Mammary epithelial cell (primary cell): Measurements from ENCODE around the gene C12orf60.

ENCODE experiments used
- EZH2 ChIP-seq: IDR thresholded peaks from 2 replicates; pipeline ENCODE4 v1.6.1; 2012; ENCODE audit warnings: low read length, inconsistent platforms, borderline replicate concordance
- TF ChIP-seq, protein P1 (sequence below), 2 donors: IDR thresholded peaks in 1 of 2; conservative IDR thresholded peaks in 1 of 2; 2 replicates each; pipeline ENCODE4 v1.5.1; 2011 to 2012; ENCODE audit warnings: inconsistent platforms in 2 of 2, low read length in 2 of 2, mild to moderate bottlenecking in 2 of 2, control low read depth in 1 of 2, low read depth in 1 of 2; ENCODE audit not compliant: insufficient read depth in 1 of 2; ENCODE audit errors: extremely low read depth in 1 of 2

- TF ChIP-seq EZH2: no peak
- TF ChIP-seq, protein P1, sequence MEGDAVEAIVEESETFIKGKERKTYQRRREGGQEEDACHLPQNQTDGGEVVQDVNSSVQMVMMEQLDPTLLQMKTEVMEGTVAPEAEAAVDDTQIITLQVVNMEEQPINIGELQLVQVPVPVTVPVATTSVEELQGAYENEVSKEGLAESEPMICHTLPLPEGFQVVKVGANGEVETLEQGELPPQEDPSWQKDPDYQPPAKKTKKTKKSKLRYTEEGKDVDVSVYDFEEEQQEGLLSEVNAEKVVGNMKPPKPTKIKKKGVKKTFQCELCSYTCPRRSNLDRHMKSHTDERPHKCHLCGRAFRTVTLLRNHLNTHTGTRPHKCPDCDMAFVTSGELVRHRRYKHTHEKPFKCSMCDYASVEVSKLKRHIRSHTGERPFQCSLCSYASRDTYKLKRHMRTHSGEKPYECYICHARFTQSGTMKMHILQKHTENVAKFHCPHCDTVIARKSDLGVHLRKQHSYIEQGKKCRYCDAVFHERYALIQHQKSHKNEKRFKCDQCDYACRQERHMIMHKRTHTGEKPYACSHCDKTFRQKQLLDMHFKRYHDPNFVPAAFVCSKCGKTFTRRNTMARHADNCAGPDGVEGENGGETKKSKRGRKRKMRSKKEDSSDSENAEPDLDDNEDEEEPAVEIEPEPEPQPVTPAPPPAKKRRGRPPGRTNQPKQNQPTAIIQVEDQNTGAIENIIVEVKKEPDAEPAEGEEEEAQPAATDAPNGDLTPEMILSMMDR (conservative IDR thresholded peaks at IDR 0.05 in 1 of 2, IDR thresholded peaks at IDR 0.05 in 1 of 2; ENCODE audit: extremely low read depth in 1 of 2, insufficient read depth in 1 of 2, low read depth in 1 of 2, low read length in 2 of 2): no peak
Measured at GRCh38 chr12:14771651-14772137, 31.8 kb upstream of the C12orf60 start.
